ENCODE data around the gene SMIM44. TPM values are rescaled to one million over a fixed set of nuclear protein-coding genes. Genes with fewer than 3 reads are reported as not detected.

SMIM44 gene
- total and polyA plus RNA-seq, 9 of the 15 experiments (the other 6 are each of a cell fraction or from before 2014, with no cell fraction given) = not detected

GRCh38 chr19:3527238-3527910 lies 44.1 kb upstream of the SMIM44 start:
- Histone ChIP-seq H3K4me2 (ENCODE audit: insufficient read depth, low read length) (no peak overlapping the region), H3K27ac (ENCODE audit: extremely low read depth, low read depth, low read length) (no peak overlapping the region), H3K9me1 (ENCODE audit: control insufficient read depth, insufficient read depth, low read length) (peaks cover 2% of the 10 kb centered on the region), H4K20me1 (replicated peaks; ENCODE audit: control insufficient read depth, insufficient read depth, low read length) (peaks cover 7% of the 10 kb centered on the region; the same call in 1 of the 2 replicates), H3K4me3 (no peak overlapping the region), H3K9me3 (replicated peaks; ENCODE audit: control insufficient read depth, insufficient read depth, low read depth, low read length) (no peaks in the 10 kb centered on the region), H2AFZ (ENCODE audit: low read depth, low read length) (no peak overlapping the region), H3K4me1 (replicated peaks in 1 of 2; ENCODE audit: control insufficient read depth in 2 of 2, insufficient read depth in 2 of 2, low read length in 2 of 2) (peaks cover 0 to 46% of the 10 kb centered on the region in 2 experiments; a peak in 2 of 5 replicates), H3K27me3 (ENCODE audit: control insufficient read depth in 2 of 2, insufficient read depth in 2 of 2, low read length in 2 of 2) (no peaks in the 10 kb centered on the region), H3K79me2 (ENCODE audit: control insufficient read depth, insufficient read depth, low read length) (peaks cover 14% of the 10 kb centered on the region), H3K36me3 (ENCODE audit: control insufficient read depth, insufficient read depth, low read length) (peaks cover 67% of the 10 kb centered on the region; the same call in 1 of the 3 replicates), H3K9ac (ENCODE audit: insufficient read depth in 1 of 2, low read depth in 2 of 2, low read length in 2 of 2) (peak overlapping the region in 1 of 2 experiments; percentile 17; a peak in 1 of 4 replicates)
- ChIA-PET CTCF (ENCODE audit: low intra/inter-chr PET ratio) (no interaction called here), POLR2A (interaction anchor here (0.6 to 1.8 kb wide), 6 partner anchors 8 to 106 kb away, joined by 3 to 6 read pairs (median 3); no protein-coding TSS in a partner anchor)
- in situ Hi-C loops (cut with MboI) = no loop called here
- BruUV-seq (replicated peaks) = no TSS peak
- WGBS (ENCODE audit: insufficient coverage, low coverage, missing lambda C conversion rate) = 94% methylated on average over 17 of the region's 21 CpGs
- intact Hi-C loops (cut with micrococcal nuclease) = no loop called here
- FAIRE-seq = no peak
- DNase-seq (ENCODE audit: extremely low read depth in 1 of 4, low spot score in 3 of 4) = no peak
- ATAC-seq = no peak
- TF ChIP-seq RBFOX2 (IDR thresholded peaks at IDR 0.05; ENCODE audit: low read depth, low read length) = 0 out of 2 replicates have a peak, but pooled peaks have one; percentile 19
- TF ChIP-seq ZNF121 (CRISPR knock-in tag; conservative IDR thresholded peaks at IDR 0.05) = peak; percentile 69
- no peak for TF ChIP-seq ZNF140 (CRISPR knock-in tag; IDR thresholded peaks at IDR 0.05)
- TF ChIP-seq RBM34 (IDR thresholded peaks at IDR 0.05; ENCODE audit: borderline replicate concordance, insufficient read depth, low read length) = no peak
- peak; percentile 90 for TF ChIP-seq ZFP36 (IDR thresholded peaks at IDR 0.05; ENCODE audit: low read depth, low read length, partially characterized antibody)
- TF ChIP-seq GABPB1 (CRISPR knock-in tag; IDR thresholded peaks at IDR 0.05) = no peak
- TF ChIP-seq, protein P1, sequence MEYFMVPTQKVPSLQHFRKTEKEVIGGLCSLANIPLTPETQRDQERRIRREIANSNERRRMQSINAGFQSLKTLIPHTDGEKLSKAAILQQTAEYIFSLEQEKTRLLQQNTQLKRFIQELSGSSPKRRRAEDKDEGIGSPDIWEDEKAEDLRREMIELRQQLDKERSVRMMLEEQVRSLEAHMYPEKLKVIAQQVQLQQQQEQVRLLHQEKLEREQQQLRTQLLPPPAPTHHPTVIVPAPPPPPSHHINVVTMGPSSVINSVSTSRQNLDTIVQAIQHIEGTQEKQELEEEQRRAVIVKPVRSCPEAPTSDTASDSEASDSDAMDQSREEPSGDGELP (CRISPR knock-in tag; IDR thresholded peaks at IDR 0.05; ENCODE audit: borderline replicate concordance) = peak; percentile 30; the same call in 1 of the 2 replicates

Data from K562 (cell line).